ENCODE measurements around the gene LTN1.

Gene LTN1

GRCh38 chr21:28923439-28923975 lies 69.2 kb downstream of the LTN1 start:
- no peak for DNase-seq

- no peak for DNase-seq
Measured at GRCh38 chr21:28922368-28922767, 70.3 kb downstream of the LTN1 start.

DNA sequence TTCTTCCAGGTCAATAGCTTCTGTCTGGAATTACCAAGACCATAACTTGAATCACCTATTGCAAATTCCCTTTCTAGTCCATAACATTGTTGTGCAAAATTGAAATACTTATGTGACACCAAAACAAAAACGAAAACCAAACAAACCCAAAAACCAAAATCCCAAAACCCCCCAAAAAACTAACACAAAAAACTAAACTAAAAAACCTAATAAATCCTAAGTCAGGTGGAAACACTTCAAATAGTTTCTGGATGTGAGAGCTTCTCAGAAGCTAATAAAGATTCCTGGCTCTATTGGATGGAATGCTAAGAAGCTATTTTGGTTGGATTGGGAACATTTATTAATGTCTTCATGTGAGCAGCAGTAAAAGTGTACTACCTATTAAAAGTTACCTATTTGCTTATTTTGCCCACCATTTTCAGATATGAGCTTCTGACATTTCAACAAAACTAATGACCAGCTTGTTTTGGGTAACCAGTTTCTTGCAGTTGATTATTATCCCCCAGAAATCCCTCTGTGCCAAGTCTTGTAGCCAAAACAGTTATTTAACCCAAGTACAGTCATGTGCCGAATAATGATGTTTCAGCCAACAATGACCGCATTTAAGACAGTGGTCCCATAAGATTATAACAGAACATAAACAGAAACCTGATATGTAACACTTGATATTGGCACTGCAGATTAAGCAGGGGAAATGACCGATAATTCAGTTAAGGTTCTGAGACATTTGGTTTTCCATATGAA lies 76.4 kb downstream of the LTN1 start:
- DNase-seq, result peak; percentile 33

DNA sequence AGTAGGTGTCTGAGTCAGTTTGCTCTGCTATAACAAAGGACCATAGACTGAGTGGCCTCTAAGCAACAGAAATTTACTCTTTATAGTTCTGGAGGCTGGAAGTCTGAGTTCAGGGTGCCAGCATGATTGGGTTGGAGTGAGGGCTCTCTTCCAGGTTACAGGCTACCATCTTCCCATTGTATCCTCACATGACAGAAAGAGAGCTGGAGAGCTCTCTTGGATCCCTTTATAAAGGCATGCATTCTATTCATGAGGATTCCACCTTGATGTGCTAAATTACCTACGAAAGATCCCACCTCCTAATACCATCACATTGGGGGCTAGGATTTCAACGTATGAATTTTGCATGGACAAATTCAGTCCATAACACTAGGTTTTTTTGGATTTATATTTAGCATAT lies 79.6 kb downstream of the LTN1 start:
- DNase-seq, result no peak

- DNase-seq, result no peak
Measured at GRCh38 chr21:28910280-28910887, 82.3 kb downstream of the LTN1 start.

DNA sequence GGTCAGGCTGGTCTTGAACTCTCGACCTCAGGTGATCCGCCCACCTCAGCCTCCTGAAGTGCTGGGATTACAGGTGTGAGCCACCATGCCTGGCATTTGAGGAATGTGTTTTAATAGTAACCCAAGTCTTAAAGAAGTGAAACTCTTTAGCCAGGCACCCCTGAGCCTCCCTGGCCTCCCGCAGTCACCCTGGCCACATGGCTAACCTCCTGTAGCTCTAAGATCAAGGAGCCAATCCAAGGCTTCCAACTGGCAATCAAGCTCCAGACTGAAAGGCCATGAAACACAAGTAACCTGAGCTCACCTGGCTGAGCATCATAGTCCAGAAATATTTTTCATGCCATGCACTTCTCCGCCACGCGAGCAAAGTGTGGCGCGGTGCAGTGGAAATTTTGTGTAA lies 84.3 kb downstream of the LTN1 start:
- no peak for DNase-seq

GRCh38 chr21:28906841-28907240 lies 85.8 kb downstream of the LTN1 start:
- no peak for DNase-seq

DNA sequence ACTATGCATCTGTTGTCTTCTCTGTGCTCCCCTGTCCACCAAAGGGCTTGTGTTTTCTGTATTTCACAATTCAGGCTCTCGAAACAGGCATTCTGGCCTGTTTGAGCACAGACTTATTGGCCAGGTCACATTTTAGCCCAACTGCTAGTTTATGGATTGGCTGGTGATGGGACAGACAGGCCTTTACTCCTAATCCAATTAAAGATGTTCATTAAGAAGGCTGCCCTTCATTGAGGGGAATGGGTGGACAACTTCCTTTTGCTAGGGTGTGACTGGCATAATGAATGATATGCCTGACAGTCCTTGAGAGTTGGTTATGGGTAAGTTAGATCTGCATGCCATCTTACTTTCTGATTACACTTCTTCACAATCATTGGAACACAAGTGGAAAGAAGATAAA lies 86.4 kb downstream of the LTN1 start:
- DNase-seq, result no peak

GRCh38 chr21:28904961-28905435 lies 87.7 kb downstream of the LTN1 start:
- no peak for DNase-seq

DNA sequence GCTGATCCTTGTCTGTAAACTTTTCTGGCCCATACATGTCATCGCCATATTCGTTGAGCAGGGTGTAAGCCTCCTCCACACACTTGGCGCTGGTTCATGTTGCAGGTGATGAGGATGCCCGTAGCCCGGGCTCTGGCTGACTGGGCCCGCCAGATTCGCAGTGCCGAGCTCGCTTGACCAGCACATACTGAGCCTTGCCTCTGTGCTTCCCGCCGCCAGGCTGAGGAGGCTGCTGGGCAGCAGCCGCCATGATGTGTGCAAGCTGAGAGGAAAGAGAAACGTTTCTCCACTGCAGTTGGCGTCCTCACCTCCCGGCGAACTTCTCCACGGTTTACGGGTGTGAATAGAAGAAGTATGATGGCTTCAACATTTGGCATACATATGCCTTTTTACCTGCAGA lies 89.2 kb downstream of the LTN1 start:
- DNase-seq, result no peak

DNA sequence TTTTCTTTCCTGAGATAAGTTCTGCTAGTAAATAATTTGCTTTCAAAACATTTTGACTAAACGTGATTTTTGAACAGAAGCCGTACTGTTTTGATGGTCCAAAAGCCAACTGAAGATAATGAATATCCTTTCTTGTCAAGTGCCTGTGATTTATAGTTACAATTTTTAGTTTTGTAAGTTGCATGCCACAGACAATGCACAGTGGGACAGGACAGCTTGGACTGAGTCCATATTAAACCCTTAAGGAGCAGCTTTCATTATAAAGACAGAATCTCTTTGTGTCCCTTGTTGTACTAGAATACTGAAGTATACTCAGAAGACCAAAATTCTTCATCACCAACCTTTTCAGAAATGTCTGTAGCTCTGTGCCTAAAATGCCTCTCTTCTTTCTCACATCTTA lies 92.2 kb downstream of the LTN1 start:
- DNase-seq, result no peak

DNA sequence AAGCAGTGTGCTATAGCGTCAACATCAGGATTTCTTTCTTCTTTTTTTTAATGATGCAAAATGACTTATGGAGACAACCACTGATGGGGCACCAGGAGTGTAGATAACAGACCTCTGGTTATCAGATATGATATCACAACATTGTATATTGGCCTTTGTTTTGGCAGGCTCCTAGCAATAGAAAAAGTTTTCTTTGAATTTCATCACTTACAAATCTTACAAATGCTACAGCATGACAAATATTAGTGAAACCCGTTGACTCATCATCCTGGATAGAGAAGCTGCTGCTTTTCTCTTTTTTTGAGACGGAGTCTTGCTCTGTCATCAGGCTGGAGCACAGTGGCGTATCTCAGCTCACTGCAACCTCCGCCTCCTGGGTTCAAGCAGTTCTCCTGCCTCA lies 92.9 kb downstream of the LTN1 start:
- no peak for DNase-seq

DNA sequence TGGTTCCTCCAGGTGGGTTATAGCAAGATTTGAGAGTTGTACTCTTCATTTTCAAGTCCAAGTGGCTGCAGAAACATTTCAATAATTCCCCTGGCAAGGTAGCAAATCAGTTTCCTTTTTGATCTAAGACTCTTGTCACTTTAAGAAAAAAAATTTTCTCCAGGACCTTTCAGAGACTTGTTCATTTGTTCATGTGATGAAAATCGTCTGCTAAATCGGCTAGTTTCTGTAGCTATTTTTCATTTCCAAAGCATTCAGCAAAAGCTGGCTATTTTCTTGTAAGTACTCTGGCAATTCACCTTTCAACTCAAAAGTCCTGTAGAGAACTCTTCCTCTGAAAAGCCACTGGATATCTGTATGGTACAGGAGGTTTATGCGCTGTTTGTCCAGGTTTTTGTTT lies 93.5 kb downstream of the LTN1 start:
- DNase-seq, result no peak

DNA sequence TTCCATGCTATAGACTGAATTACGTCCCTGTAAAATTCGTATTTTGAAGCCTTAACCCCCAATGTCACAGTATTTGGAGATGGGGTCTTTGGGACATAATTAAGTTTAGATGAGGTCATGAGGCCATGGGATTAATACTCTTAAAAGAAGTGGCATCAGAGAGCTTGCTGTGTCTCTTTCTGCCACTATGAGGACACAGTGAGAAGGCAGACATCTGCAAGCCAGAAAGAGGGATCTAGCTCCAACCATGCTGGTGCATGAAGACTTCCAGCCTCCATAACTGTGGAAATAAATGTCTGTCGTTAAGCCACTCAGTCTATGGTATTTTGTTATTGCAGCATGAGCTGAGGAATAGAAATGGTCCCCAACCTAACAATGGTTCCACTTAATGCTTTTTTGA lies 99.0 kb downstream of the LTN1 start:
- DNase-seq, result no peak

GRCh38 chr21:28892199-28893111 lies 100.2 kb downstream of the LTN1 start:
- no peak for DNase-seq

DNA sequence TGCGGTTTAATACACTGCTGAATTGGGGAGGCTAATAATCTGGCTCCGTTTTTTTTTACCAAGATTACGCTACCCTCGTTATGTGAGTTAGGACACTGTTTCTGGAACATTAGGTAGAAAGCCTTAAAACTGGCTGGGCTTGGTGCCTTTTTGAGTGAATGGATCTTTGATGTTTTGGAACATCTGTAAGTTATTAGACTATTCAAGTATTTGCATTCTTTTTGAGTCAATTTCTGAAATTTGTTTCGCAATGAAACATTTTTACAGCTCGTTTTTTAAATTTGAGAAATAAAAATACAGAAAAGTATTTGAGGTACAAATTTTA lies 106.9 kb downstream of the LTN1 start:
- no peak for DNase-seq

DNA sequence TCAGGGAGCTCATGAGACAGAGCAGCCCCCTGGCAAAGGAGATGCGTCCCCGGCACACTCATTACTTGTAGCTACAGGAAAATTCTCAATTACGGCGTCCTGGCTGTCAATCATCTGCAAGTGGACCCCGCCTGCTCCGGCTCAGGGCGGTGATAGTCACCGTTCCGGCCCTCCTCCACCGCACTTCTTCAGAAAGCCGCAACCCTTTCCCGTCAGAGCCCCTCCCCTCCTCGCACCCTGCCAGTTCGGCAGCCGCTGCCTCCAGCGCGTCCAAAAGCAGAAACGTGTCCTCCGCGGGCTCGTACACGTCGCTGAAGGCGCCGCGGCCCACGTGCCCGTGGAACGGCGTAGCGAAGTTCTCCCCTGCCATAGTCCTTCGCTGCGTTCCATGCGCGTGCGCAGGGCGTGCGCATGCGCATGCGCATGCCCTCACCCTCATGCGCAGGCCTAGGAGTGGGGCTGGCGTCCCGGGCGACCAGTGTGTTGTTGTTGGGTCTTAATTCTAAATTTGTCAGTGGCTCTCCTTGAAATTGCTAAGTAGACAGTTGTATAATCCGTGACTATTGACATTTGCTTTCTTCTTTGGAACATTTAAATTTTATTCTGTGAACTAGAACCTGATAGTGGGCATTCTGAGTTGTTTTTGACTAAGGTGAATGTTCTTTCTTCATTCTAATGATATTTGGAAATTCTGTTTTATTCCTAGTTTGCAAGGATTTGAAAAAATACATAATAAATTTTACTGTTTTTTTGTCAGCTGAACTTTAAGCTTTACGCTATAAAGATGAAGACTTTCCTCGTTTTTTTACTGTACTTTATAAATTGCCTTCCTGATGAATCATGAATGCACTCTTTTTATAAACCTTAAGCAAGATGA lies 107.5 kb downstream of the LTN1 start:
- DNase-seq, result peak; percentile 96

- no peak for DNase-seq
Measured at GRCh38 chr21:28884481-28884880, 108.2 kb downstream of the LTN1 start.

- no peak for DNase-seq
Measured at GRCh38 chr21:28883931-28884330, 108.7 kb downstream of the LTN1 start.

DNA sequence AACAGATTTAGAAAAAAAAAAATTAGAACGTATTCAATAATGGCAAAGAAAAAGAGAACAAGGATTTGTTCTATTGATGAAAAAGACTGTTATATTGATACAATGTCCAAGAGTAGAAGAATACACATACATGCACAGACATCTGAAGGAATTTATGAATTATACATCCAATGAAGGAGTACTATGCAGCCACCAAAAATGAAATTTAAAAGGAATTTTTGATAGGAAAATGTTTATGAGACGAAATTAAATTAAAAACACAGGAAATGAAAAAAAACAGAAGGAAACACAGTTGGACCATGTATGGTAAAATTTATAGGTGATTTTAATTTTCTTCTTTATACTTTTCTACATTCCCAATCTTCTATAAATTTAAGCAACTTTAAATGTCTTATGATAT lies 110.3 kb downstream of the LTN1 start:
- no peak for DNase-seq

Data from eye (tissue), 1 donor.